HK-2 (cell line): ENCODE results near the gene FN1.

ENCODE experiments used
- DNase-seq: peaks from one replicate; pipeline ENCODE4 v3.0.0-alpha.2; 2018; ENCODE audit not compliant: unreplicated experiment

FN1 gene

GRCh38 chr2:215435870-215436704, at the start of gene FN1:
TSS of gene FN1 (minus strand) at chr2:215436068. CDS start at chr2:215435802, 266 bp downstream.
- peak; percentile 95 for DNase-seq

GRCh38 chr2:215485032-215485431, 49.2 kb upstream of the FN1 start:
- no peak for DNase-seq

- no peak for DNase-seq
These were observed 48.7 kb upstream of the FN1 start for GRCh38 chr2:215484570-215484969.

GRCh38 chr2:215483431-215483830, 47.6 kb upstream of the FN1 start:
- DNase-seq: no peak

- no peak for DNase-seq
These were observed 43.8 kb upstream of the FN1 start for GRCh38 chr2:215479536-215480240.

GRCh38 chr2:215479121-215479520, 43.3 kb upstream of the FN1 start:
- DNase-seq: no peak

- no peak for DNase-seq
These were observed 40.6 kb upstream of the FN1 start for GRCh38 chr2:215476424-215476823.

- no peak for DNase-seq
These were observed 30.4 kb upstream of the FN1 start for GRCh38 chr2:215466097-215466909.

GRCh38 chr2:215465256-215465655, 29.4 kb upstream of the FN1 start:
- DNase-seq: no peak

GRCh38 chr2:215461836-215462532, 26.1 kb upstream of the FN1 start:
- peak; percentile 30 for DNase-seq

GRCh38 chr2:215460682-215461382, 25.0 kb upstream of the FN1 start:
- no peak for DNase-seq

- DNase-seq: no peak
These were observed 20.1 kb upstream of the FN1 start for GRCh38 chr2:215455958-215456357.

- DNase-seq: no peak
These were observed 18.8 kb upstream of the FN1 start for GRCh38 chr2:215454519-215455246.

- no peak for DNase-seq
These were observed 16.9 kb upstream of the FN1 start for GRCh38 chr2:215452725-215453124.

- no peak for DNase-seq
These were observed 15.3 kb upstream of the FN1 start for GRCh38 chr2:215451012-215451756.

- no peak for DNase-seq
These were observed 14.5 kb upstream of the FN1 start for GRCh38 chr2:215450188-215451011.

GRCh38 chr2:215447673-215448081, 11.8 kb upstream of the FN1 start:
- DNase-seq: no peak

GRCh38 chr2:215447056-215447455, 11.2 kb upstream of the FN1 start:
- DNase-seq: no peak

GRCh38 chr2:215442401-215442787, 6.5 kb upstream of the FN1 start:
- no peak for DNase-seq
